HepG2 (cell line): ENCODE results near the gene TLK2. TPM values are rescaled to one million over a fixed set of nuclear protein-coding genes. Genes with fewer than 3 reads are reported as not detected.

ENCODE experiments used
- AKNA ChIP-seq: sonication (generic); formaldehyde crosslinking; IDR thresholded peaks from 2 replicates; pipeline ENCODE4 v1.4.0; 2020; ENCODE audit warnings: missing genetic modification reagents, borderline replicate concordance
- BRCA1 ChIP-seq: sonication (generic); formaldehyde crosslinking; IDR thresholded peaks from 2 replicates; pipeline ENCODE4 v1.4.0; 2020; ENCODE audit warnings: missing genetic modification reagents
- CHD2 ChIP-seq: IDR thresholded peaks from 2 replicates; pipeline ENCODE4 v1.6.1; 2011; ENCODE audit warnings: low read depth, low read length, improper control_type of control experiment
- FOXA3 ChIP-seq: IDR thresholded peaks from 2 replicates; pipeline ENCODE4 v1.6.1; 2016; ENCODE audit warnings: missing genetic modification reagents, missing compliant biosample characterization
- IRF9 ChIP-seq: sonication (generic); formaldehyde crosslinking; IDR thresholded peaks from 2 replicates; pipeline ENCODE4 v1.8.0; 2022; ENCODE audit warnings: missing genetic modification reagents, mild to moderate bottlenecking, borderline replicate concordance
- NFE2L2 ChIP-seq: fragments of 150-350 bp; IDR thresholded peaks from 2 replicates; pipeline ENCODE4 v1.6.1; 2014; ENCODE audit warnings: low read length
- PHF5A ChIP-seq: IDR thresholded peaks from one replicate; pipeline ENCODE4 v1.6.1; 2018; ENCODE audit warnings: low read depth, missing genetic modification reagents; ENCODE audit not compliant: unreplicated experiment
- POLR2AphosphoS2 ChIP-seq: IDR thresholded peaks from 2 replicates; pipeline ENCODE4 v1.6.1; 2011; ENCODE audit warnings: low read depth, low read length, improper control_type of control experiment
- STAG1 ChIP-seq: sonication (generic); formaldehyde crosslinking; IDR thresholded peaks from 2 replicates; pipeline ENCODE4 v1.4.0; 2020; ENCODE audit warnings: missing genetic modification reagents
- ZBED4 ChIP-seq: sonication (generic); formaldehyde crosslinking; IDR thresholded peaks from 2 replicates; pipeline ENCODE4 v1.4.0; 2020; ENCODE audit warnings: missing genetic modification reagents, borderline replicate concordance
- ZFP37 ChIP-seq: sonication (generic); formaldehyde crosslinking; IDR thresholded peaks from 2 replicates; pipeline ENCODE4 v1.4.0; 2020; ENCODE audit warnings: missing genetic modification reagents, borderline replicate concordance
- ZGPAT ChIP-seq: IDR thresholded peaks from 2 replicates; pipeline ENCODE4 v1.6.1; 2016; ENCODE audit warnings: mild to moderate bottlenecking
- ZIK1 ChIP-seq: sonication (generic); formaldehyde crosslinking; IDR thresholded peaks from 2 replicates; pipeline ENCODE4 v1.5.0; 2020; ENCODE audit warnings: mild to moderate bottlenecking, low read depth, missing genetic modification reagents, borderline replicate concordance
- ZMYM2 ChIP-seq: sonication (generic); formaldehyde crosslinking; IDR thresholded peaks from 2 replicates; pipeline ENCODE4 v1.8.0; 2022; ENCODE audit warnings: mild to moderate bottlenecking, missing genetic modification reagents
- ZNF337 ChIP-seq: sonication (generic); formaldehyde crosslinking; IDR thresholded peaks from 2 replicates; pipeline ENCODE4 v1.5.1; 2020; ENCODE audit warnings: missing genetic modification reagents, low read depth, mild to moderate bottlenecking, borderline replicate concordance
- ZNF547 ChIP-seq: sonication (generic); formaldehyde crosslinking; IDR thresholded peaks from 2 replicates; pipeline ENCODE4 v1.5.1; 2020; ENCODE audit warnings: mild to moderate bottlenecking, missing genetic modification reagents
- ZNF766 ChIP-seq: sonication (generic); formaldehyde crosslinking; IDR thresholded peaks from 2 replicates; pipeline ENCODE4 v1.5.0; 2020; ENCODE audit warnings: missing genetic modification reagents, borderline replicate concordance
- polyA plus RNA-seq, 8 experiments: library from polyadenylated mRNA; depleted of rRNA in 3 of 8; stranded (reverse) in 7 of 8; unstranded in 1 of 8; fragments of >200 nt; fragmentation: Illumina TruSeq in 4 of 8; extraction: Trizol in 4 of 8; gene quantifications; 2 replicates each; pipeline versions ENCODE4 v1.2.1 to v1.2.3, GENCODE V29; 2011 to 2016; ENCODE audit warnings: low read depth in 4 of 8, missing spikeins in 1 of 8, mixed read lengths in 1 of 8; ENCODE audit not compliant: insufficient read depth in 1 of 8
- total RNA-seq, 5 experiments: library from RNA; depleted of rRNA; stranded (reverse); fragments of >200 nt; fragmentation: Illumina TruSeq; extraction: Trizol; gene quantifications; 2 replicates each; pipeline ENCODE4 v1.2.3, GENCODE V29; 2016; ENCODE audit warnings: low read depth in 1 of 5

TLK2 gene
- total and polyA plus RNA-seq, 2 of the 13 experiments (the other 11 are each of a cell fraction or from before 2014, with no cell fraction given) = 58.7 to 60.8 TPM

GRCh38 chr17:62616993-62617893, 138.6 kb downstream of the TLK2 start (continued):
- TF ChIP-seq AKNA (CRISPR knock-in tag) (no peak), PHF5A (no peak), CHD2 (no peak), ZGPAT (CRISPR knock-in tag) (0 out of 2 replicates have a peak, but pooled peaks have one; percentile 50), ZNF547 (CRISPR knock-in tag) (no peak), ZFP37 (CRISPR knock-in tag) (peak; percentile 73; the same call in 1 of the 2 replicates), ZBED4 (no peak), IRF9 (CRISPR knock-in tag) (no peak), ZIK1 (CRISPR knock-in tag) (0 out of 2 replicates have a peak, but pooled peaks have one; percentile 55), NFE2L2 (no peak), BRCA1 (no peak), ZMYM2 (CRISPR knock-in tag) (no peak), ZNF766 (CRISPR knock-in tag) (no peak), STAG1 (CRISPR knock-in tag) (no peak), ZNF337 (CRISPR knock-in tag) (no peak), POLR2AphosphoS2 (0 out of 2 replicates have a peak, but pooled peaks have one; percentile 33), FOXA3 (CRISPR knock-in tag) (peak; percentile 67)
